CD4-positive, alpha-beta T cell treated with Interleukin-21 for 1 hour (primary cell): Measurements from ENCODE around the gene LRIG1.

Experiments
- DNase-seq: peaks from one replicate; pipeline ENCODE4 v3.0.0-alpha.2; 2020

LRIG1 gene

DNA sequence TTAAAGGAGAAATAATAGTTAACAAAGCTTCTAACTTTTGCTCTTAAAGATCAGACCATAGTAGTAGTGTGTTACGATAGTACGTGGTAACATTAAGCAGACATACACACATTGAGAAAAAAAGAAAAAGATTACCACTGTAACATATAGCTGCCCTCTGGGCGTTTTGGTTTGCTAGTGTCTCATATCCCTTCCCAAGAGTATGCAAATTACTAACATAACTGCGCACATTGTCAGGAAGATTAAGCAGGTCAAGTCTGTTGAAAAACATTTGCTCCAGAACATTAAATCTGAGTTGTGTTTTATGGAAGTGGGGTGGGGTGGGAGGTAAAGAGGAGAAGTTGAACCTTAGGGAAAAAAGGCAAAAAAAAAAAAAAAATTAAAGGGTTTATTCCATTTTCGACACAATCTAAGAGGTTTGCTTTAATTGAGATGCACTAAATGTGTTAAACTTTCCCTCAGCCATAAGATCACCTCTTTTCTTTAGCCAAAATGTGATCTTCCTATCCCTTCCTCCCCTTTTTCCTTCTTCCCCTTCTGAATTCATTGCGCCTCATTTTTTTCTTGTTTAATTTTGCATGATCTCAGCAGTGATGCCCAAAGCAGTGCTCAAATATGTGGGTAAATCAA lies 1.5 kb upstream of the LRIG1 start:
- DNase-seq, result no peak

DNA sequence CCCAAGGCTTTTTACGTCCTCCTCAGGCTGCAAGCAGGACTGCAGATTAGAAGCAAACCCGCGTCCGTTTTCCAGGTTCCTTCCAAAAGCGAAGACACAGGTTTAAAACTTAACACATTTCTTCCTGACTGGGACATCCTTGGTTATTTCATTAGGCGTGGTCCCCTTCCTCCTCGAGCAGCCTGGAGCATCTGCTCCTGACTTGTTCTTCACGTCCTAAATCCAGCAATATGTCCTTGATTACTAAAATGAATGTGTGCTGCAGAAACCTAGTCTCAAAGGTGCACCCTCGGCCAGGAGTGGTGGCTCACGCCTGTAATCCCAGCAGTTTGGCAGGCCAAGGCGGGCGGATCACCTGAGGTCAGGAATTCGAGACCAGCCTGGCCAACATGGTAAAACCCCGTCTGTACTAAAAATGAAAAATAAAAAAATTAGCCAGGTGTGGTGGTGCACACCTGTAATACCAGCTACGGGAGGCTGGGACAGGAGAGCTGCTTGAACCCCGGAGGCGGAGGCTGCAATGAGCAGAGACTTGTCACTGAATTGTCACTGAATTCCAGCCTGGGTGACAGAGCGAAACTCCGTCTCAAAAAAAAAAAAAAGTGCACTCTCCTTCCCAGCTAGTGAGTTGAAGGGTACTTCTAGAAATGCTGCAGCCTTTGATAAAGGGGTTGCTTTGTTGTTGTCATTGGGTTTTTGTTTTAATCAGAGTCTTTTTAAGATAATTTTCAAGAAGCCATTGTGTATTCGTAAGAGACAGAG lies 842 bp upstream of the LRIG1 start:
- no peak for DNase-seq

DNA sequence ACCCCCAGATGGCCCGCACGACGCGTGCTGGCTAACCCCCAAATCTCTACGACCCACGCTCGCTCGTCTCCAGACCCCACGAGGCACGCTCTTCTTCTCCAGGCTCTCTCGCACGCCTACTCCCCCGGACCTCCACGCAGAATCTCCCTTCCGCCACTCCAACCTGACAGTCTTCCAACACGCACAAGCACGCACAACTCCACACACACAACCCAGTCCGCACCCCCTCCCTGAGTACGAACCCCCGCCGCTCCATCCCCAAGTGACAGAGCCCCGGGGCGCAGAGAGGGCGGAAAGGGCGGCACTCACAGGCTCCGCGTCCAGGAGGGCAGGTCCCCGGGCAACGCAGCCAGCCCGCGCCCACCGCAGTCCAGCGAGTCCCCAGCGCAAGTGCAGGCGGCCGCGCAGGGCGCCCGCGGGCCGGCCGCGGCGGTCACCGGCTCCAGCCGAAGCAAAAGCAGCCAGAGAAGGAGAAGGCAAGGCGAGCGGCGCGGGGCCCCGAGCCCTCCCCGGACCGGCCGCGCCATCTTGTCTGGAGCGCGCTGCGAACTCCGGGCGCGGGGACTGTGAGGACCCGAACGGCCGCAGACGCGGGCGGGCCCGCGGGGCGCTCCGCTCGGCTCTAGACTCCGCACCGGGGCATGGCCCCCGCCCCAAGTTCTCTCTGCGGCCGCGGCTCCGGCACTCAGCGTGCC lies 794 bp downstream of the LRIG1 start:
- peak; percentile 40 for DNase-seq

DNA sequence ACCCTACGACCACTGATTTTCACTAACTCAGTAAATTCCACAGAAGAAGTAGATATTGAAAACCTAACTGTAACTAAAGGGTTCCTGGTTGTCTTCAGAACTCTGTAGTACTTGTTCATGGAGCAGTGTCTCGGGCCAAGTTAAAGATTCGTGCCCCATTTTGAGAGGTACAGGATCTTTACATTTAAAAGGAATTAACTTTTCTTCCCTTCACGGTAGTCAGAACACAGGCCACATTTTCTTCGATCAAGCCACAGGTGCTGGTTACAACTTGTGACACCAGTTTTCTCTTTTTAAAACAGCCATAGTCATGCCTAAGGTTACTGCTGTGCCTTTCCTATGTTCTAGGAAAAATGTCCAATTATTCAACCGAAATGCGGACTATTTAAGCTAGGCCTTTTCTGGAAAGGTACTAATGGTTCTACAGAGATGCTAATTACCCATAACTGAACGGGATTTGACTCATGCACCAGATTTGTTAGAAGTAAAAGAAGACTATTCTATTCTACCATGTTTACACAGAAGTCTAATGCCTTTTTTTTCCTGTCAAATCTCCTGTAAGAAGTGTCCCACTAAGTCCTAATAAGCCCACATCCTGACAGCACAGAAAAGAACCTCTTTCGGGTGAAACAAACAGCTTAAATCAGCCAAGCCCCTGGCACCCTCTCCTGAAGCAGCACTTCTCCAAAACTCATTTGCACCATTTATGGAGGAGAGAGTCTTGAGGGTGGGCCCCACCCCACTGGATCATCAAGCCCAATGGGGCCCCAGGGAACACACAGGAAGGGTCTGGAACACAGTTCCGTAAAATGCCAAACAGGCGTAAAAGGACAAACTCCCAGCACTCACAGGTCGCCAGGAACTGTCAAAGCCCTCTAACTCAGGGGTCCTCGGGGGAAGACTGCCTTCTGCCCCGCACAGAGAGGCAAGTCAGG lies 1.9 kb downstream of the LRIG1 start:
- no peak for DNase-seq

DNA sequence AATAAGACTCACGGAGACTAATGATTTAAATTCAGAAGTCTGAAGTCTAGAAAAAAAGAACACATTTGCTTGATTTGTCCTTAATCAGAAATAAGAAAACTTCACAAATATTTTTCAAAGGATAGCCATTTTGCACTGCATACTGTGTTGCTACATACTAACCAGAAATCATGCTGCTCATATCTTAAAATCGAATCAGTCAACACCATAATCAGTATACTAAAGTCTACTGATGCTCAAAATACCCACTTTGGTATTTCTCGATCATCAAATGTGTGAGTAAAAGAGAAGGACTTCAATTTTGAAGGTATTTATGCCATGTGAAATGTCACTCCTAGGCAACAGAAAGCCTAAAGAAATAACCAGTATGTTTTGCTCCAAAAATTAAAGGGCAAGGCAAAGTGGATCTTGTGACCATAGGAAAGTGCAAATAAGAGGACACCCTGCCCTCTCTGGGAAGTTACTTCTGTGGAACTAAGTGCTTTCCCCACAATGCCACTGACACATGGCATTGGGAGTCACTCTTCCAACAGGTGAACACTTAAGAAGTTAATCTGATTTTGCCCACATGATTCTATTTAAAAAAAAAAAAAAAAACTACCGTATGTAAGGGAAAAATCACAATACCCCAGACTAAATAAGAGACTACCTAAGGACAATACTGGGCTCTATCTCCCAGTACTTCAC lies 2.7 kb downstream of the LRIG1 start:
- DNase-seq, result no peak

DNA sequence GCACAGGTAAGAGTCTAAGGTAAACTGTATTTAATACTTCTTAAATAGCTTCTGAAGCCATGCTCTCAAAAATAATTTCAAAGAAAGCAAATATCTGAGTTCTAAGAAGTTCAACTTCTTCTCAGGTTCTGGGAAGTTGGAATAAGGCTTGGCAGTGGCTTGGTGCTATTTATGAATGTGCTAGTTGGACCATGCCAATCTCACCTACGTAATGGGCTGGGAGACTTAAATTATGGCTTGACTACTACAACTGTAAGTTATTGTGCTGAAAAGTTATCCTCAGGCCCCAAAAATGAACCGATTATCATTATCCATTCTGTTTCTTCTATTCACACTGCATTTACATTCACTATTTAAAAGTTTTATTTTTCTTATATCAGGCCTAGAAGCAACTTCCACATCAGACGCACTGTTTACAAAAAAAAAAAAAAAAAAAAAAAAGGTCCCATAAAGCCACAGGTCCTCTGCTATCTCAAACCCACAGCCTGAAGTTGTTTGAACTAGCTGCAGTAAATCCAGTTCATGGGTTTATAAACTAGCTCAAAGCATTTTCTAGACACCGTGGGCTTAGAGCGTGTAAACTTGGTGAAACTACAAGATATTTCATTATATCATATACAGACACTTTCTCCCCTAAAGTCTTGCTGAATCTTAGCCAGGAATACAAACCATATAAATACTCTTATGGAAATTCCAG lies 3.4 kb downstream of the LRIG1 start:
- DNase-seq, result peak; percentile 49

DNA sequence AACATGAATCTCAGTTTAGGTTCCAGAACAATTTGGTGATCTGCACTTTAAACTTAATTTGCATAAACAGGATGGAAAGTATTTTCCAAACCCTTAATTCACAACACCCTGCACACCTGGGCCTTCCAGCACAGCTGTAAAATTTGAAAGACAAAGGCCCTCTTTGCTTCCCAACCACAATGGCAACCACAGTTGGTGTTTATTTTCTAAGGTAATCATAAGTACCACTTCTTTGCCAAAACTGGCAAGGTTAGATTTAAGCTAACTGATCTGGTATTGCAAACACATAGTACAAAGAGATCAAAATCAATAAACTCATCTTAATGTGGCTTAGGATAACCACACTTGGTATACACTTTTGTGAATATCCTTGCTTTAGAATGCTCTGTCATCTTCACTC lies 4.1 kb downstream of the LRIG1 start:
- DNase-seq, result peak; percentile 39

DNA sequence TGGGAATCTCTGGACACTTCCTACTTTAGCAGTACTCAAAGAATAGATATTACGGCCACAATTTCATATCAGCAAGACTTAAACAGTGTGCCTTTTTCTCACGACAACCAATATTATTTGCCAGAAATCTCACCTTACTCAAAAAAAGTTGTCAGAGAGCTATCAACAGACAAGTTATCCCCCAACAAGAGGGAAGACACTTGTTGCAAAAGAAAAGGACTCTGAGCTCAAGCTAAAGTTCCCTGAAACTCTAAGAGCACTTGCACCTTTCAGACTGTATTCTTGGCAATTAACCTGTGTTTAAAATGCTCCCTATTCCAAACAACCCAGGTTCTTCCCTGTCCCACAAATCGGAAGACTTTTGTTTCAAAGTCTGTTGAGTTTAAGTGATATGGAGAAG lies 4.5 kb downstream of the LRIG1 start:
- DNase-seq, result no peak

DNA sequence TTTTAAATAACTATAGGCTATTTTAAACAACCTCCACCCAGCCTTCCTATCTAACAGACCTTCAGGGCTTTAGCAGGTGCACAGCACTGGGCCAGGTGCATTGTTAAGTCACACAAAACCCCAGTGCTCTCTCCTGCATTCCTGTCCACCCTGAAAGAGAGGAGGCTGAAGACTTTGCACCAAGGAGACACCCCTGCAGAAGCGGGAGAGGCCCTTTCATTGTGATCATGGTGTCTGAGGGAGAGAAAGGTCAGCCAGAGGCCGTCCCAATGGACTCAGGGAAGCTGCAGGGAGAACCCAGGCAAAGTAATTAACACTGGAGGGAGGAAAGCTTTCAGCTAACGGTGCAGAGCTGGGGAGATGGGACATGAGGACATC lies 5.2 kb downstream of the LRIG1 start:
- DNase-seq, result no peak

DNA sequence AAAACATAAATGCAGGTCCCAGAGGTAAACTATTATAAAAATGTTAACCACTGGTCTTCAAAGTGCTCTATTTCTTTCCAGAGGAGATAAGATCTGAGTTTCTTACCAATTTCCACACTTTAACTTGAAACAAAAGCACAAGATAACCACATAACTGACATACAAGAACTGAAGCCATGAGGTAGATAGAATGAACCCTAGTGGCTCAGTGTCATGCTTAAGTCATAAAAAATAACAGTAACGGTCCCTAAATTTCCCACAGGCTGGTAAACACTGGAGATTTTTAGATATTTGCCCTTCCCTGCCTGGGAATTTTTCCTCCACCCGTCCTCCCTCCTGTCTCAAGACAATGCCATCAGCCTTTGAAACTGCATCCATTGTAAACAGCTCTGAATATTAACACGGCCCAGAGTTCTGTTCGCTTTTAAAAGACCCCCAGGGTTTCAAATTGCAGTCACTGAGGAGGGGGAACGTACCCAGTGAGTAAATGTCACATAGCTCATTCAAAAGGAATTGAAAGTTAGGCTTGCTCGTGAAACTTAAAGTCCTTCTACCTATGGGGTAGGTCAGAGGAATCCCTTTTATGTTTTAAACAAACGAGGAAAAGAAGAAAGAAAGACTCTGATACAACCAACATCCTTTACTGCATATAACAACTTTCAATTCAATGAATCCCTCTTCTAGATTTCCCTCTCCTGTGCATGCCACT lies 5.7 kb downstream of the LRIG1 start:
- DNase-seq, result peak; percentile 23

DNA sequence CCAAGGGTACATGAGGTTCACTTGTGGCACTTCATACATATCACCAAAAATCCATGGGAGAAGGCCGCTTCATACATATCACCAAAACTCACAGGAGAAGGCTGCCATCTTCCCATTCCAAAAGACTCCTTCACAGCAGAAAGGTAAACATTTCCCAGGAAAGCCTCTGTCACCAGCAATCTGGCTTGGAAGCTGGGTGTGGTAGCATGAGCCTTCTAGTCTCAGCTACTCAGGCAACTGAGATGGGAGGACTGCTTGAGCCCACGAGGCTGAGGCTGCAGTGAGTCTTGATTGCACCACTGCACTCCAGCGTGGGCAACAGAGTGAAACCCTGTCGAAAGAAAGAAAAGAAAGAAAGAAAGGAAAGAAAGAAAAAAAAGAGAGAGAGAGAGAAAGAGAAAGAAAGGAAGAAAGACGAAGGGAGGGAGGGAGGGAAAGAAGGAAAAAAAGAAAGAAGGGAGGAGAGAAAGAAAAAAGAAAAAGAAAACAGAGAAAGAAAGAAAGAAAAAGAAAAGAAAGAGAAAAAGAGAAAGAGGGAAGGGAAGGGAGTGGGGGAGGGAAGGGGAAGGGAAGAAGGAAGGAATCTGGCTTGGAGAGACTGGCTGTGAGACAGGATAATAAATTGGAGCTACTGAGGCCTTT lies 7.2 kb downstream of the LRIG1 start:
- no peak for DNase-seq

DNA sequence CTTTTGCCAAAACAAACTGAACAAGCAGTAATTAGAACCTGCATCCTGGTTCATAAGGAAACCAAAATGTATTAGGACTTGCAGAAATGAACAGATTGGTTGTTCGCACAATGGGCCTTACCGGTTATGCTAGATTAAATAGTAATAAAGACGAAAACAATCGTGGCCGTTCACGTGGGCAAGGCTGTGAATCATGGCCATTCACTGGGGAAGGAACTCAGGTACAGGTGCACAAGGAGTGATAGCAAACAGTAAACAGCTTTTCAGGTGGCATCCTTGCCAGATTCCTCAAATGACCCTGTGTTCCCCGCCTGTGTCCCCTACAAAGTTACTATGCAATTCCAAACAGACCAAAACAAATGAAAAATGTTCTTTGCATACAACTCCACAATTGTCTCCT lies 8.2 kb downstream of the LRIG1 start:
- no peak for DNase-seq

DNA sequence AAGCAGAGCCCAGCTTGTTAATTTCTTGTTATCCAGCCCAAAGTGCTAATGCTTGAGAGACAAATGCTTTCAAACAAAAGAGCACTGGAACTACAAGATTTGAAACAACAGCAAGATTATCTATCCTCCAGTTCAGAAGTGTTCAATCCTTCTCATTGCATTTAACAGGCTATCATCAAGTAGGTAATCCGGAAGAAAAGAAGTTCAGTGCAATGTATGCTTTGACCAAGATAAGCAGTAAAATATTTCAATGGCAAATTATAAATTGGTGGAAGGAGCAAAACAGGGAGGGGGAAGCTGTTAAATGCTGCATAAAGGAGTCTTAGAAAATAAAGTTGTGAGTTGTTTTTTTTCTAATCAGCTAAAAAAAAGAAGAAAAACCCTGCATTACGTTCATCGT lies 8.8 kb downstream of the LRIG1 start:
- no peak for DNase-seq

DNA sequence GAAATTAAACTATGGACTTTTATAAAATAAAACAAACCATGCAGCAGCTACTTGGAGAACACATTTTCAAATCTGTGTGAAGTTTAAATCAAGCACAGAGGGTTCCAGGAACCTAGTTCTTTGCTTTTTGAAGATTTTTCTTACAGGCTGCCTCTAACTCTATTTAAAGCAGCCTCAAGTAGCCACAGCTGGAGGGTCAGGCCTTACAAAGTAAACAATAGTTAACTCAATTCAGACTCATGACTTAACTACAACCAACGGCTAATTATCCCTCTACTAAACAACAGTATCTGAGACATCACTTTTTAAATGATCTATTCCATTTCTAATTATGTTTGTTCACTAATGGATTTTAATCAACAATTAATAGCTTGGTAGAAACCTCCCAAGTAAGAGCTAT lies 9.8 kb downstream of the LRIG1 start:
- no peak for DNase-seq

DNA sequence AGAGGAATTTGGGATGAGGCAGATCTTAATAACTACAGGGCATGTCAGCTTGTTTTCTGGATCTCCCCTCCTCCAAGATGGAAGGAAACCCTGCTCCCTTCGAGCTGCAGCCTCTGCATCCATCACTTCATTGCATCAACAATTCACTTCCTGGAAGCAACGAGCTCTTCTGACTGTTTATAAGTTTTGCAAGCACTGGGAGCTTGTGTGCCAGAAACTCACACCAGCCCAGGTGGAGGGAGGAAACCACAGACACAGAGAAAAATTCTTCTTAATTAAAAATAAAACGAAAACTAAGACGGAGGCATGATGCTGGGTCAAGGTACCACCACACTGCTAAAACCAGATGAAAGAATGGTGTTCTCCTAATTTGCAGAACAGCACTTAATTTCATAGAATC lies 10.6 kb downstream of the LRIG1 start:
- peak; percentile 45 for DNase-seq

DNA sequence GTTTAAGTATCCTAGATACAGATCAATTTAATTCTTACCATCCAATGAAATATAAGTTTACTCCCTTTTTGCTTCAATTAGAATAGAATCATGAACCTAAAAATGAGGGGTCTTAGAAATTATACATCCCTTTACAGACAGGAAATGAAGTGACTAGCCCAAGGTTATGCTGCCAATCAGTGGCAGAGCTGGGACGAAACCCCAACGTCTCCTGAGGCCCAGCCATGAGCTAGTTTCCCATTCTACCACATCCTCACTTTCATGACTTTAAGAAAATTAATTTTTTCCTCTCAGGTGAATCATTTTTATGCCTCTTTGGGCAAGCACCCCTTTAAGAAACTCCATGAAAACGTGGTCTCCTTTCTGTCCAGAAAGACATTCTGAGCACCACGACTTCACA lies 11.2 kb downstream of the LRIG1 start:
- DNase-seq, result no peak

DNA sequence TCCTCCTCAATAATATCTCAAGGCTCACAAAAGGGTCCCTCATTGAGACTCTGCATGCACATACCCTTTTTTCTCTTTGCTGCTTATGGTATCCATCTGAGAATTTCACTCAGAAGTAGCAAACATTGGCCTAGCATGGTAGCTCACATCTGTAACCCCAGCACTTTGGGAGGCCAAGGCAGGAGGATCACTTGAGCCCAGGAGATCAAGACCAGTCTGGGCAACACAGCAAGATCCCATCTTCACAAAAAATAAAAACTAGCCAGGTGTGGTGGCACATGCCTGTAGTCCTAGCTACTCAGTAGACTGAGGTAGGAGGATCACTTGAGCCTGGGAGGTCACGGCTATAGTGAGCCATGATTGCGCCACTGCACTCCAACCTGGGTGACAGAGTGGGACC lies 11.7 kb downstream of the LRIG1 start:
- DNase-seq, result no peak

DNA sequence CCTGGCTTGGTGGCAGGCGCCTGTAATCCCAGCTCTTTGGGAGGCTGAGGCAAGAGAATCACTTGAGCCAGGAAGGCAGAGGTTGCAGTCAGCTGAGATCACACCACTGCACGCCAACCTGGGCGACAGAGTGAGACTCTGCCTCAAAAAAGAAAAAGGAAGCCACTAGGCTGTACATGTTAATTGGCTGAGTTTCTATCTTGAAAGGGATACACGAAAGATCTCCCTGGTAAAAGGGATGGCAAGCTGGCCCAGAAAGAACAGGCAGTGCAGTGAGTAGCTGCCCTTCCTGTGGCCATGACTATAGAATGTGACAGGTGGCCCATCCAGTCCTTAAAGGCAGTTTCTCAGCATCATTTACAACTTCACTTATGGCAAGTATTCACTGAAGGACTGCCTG lies 12.3 kb downstream of the LRIG1 start:
- DNase-seq, result no peak

DNA sequence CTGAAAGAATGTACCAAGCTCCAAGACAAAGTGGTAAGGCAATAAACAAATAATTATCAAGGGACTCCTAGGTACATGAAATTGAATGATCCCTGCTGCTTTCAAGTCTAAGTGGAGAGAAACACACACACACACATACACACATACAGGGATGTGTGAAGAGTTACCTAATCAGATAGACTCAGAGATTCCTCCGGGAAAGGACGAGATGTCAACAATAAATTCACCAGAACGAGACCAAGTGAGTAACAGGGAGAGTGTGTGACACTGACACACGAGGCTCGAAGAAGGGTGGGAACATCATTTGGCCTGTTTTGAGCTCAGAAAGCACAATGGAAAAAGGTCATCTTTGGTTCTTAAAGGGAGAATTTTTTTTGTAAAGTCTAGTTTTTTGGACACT lies 13.4 kb downstream of the LRIG1 start:
- no peak for DNase-seq

DNA sequence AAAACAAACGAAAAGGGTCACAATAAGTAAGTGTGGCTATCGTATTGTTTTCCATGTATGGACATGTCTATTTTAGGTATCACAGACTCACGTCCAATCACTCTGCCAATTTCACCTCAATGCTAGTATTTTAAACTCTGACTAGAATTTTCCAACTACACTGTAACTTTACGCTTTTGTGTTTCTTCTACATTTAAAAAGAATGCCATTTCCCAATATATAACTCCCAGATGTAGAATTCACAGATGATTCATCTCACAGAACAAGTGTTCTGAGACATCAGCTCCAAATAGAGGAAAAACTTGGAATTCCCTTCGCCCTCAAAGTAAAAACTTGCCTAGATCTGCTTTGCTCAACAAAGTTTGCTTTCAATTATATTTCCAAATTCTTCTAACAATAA lies 14.2 kb downstream of the LRIG1 start:
- no peak for DNase-seq

DNA sequence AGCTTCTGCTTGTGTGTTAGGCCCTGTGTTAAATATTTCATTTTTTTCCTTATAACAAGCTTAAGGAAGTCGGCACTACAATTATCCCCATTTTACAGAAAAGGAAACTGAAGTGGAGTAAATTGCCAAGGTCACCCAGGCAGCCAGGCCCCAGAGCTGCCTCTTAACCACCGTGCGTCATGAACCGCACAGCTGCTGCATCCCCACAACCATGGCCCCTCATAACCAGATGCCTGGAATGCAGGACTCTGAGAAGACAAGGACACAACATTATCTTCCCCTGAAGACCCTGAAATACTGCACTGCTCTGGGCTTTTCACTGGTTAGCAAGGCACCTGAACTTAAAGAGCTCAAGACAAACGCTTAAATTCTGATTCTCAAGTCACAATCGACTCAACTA lies 14.6 kb downstream of the LRIG1 start:
- DNase-seq, result no peak
